ENCODE measurements around the gene TAP2.

TAP2 gene

GRCh38 chr6:32855467-32856174 is 17.1 kb upstream of the TAP2 start:
- in situ Hi-C loops (cut with MboI; ENCODE audit: low sequenced_read_pairs): no loop called here

- in situ Hi-C loops (cut with MboI; ENCODE audit: low sequenced_read_pairs): no loop called here
Measured at GRCh38 chr6:32854376-32855178, 16.0 kb upstream of the TAP2 start.

- in situ Hi-C loops (cut with MboI; ENCODE audit: low sequenced_read_pairs): no loop called here
Measured at GRCh38 chr6:32853541-32854375, 15.2 kb upstream of the TAP2 start, which contains the start of the genes PSMB9 and TAP1. Gene PSMB9, plus strand, starts transcription at chr6:32854192. Its CDS starts 38 bp downstream, at chr6:32854230. Gene TAP1, minus strand, starts transcription at chr6:32853704. Its CDS starts 68 bp downstream, at chr6:32853636.

GRCh38 chr6:32852844-32853540 is 14.5 kb upstream of the TAP2 start:
- in situ Hi-C loops (cut with MboI; ENCODE audit: low sequenced_read_pairs): no loop called here

GRCh38 chr6:32852018-32852843 is 13.7 kb upstream of the TAP2 start:
- in situ Hi-C loops (cut with MboI; ENCODE audit: low sequenced_read_pairs): no loop called here

GRCh38 chr6:32851025-32851424 is 12.5 kb upstream of the TAP2 start:
- in situ Hi-C loops (cut with MboI; ENCODE audit: low sequenced_read_pairs): no loop called here

GRCh38 chr6:32849126-32849525 is 10.6 kb upstream of the TAP2 start:
- in situ Hi-C loops (cut with MboI; ENCODE audit: low sequenced_read_pairs): no loop called here

- in situ Hi-C loops (cut with MboI; ENCODE audit: low sequenced_read_pairs): no loop called here
Measured at GRCh38 chr6:32847795-32848194, 9.3 kb upstream of the TAP2 start.

GRCh38 chr6:32847004-32847403 is 8.5 kb upstream of the TAP2 start:
- in situ Hi-C loops (cut with MboI; ENCODE audit: low sequenced_read_pairs): no loop called here

- in situ Hi-C loops (cut with MboI; ENCODE audit: low sequenced_read_pairs): no loop called here
Measured at GRCh38 chr6:32845384-32845884, 6.9 kb upstream of the TAP2 start.

GRCh38 chr6:32844839-32845383 is 6.4 kb upstream of the TAP2 start:
- in situ Hi-C loops (cut with MboI; ENCODE audit: low sequenced_read_pairs): no loop called here

GRCh38 chr6:32843979-32844838 is 5.7 kb upstream of the TAP2 start, which contains the start of gene PSMB8:
Gene PSMB8, minus strand, starts transcription at chr6:32844047. Its CDS starts 51 bp downstream, at chr6:32843996.
- in situ Hi-C loops (cut with MboI; ENCODE audit: low sequenced_read_pairs): no loop called here

GRCh38 chr6:32843331-32843978 is 4.9 kb upstream of the TAP2 start:
- in situ Hi-C loops (cut with MboI; ENCODE audit: low sequenced_read_pairs): no loop called here

- in situ Hi-C loops (cut with MboI; ENCODE audit: low sequenced_read_pairs): no loop called here
Measured at GRCh38 chr6:32842690-32843089, 4.2 kb upstream of the TAP2 start.

- in situ Hi-C loops (cut with MboI; ENCODE audit: low sequenced_read_pairs): no loop called here
Measured at GRCh38 chr6:32842021-32842650, 3.6 kb upstream of the TAP2 start.

- in situ Hi-C loops (cut with MboI; ENCODE audit: low sequenced_read_pairs): no loop called here
Measured at GRCh38 chr6:32840604-32841246, 2.2 kb upstream of the TAP2 start.

GRCh38 chr6:32839356-32839755 is 817 bp upstream of the TAP2 start:
- in situ Hi-C loops (cut with MboI; ENCODE audit: low sequenced_read_pairs): no loop called here
